Right cardiac atrium (tissue), 5 donors: ENCODE data around the gene PHACTR1. TPM values are rescaled to one million over a fixed set of nuclear protein-coding genes. Genes with fewer than 3 reads are reported as not detected.

Experiments used
- ATAC-seq, 2 donors: fragments of 200-7000 bp; cut with Tn5 transposase; one replicate each; pipeline versions ENCODE4 v1.8.0 to v1.9.1; 2020; ENCODE audit warnings: moderate library complexity in 2 of 2, mild to moderate bottlenecking in 1 of 2
- DNase-seq, 3 donors: peaks; one replicate each; pipeline ENCODE4 v3.0.0-alpha.2; 2020
- H3K27ac ChIP-seq: one replicate; pipeline ENCODE4 v1.5.1; 2013; ENCODE audit warnings: mild to moderate bottlenecking, low read length, control low read depth, moderate library complexity
- H3K27me3 ChIP-seq: one replicate; pipeline ENCODE4 v1.6.1; 2013; ENCODE audit not compliant: control insufficient read depth, insufficient read depth
- H3K4me1 ChIP-seq: one replicate; pipeline ENCODE4 v1.6.1; 2013; ENCODE audit warnings: low read length; ENCODE audit not compliant: control insufficient read depth, insufficient read depth
- H3K4me3 ChIP-seq: one replicate; pipeline ENCODE4 v1.5.1; 2013; ENCODE audit warnings: low read length, control low read depth
- H3K9me3 ChIP-seq: one replicate; pipeline ENCODE4 v1.6.1; 2013; ENCODE audit warnings: low read length; ENCODE audit not compliant: control insufficient read depth
- WGBS: extraction: QIAGEN DNeasy Blood & Tissue Kit; methylation state at CpG from one replicate; pipeline ENCODE4 v1.1.7; 2013; 5-methylcytosine and 5-hydroxymethylcytosine counted together
- intact Hi-C, 4 donors: fragments of 100-400 bp; cut with DNase I; formaldehyde crosslinking; loops; one replicate each; pipeline versions ENCODE4 v1.11.0 to v1.14.0; 2022 to 2023
- polyA plus RNA-seq: library from polyadenylated mRNA; stranded (reverse); fragments of 200-250 nt; gene quantifications from one replicate; pipeline ENCODE4 v1.2.3, GENCODE V29; 2013
- total RNA-seq, 4 donors: library from RNA; stranded (reverse); fragmentation: NEBNext Ultra II Directional; extraction: Animal tissue kit (Norgen Biotek cat#: 25700); gene quantifications; one replicate each; pipeline ENCODE4 v1.2.1, GENCODE V29; 2021
- donor health status: healthy with polysubstance abuse.
- donor health status: DM: no; HTN: yes; CAD: no.
- donor health status: DM: no; HTN: no; CAD: no.
- donor health status: DM: no; HTN: yes; CAD: no; lungs with severe emphysema.
- donor health status: DM: yes; HTN: yes; CAD: no.

The PHACTR1 gene
- total and polyA plus RNA-seq, 5 donors = 7.3 to 29.4 (median 25.1) TPM

- ATAC-seq = no peak
- intact Hi-C loops = no loop called here
- Histone ChIP-seq H3K4me1 (no peaks in the 10 kb centered on the region), H3K9me3 (no peaks in the 10 kb centered on the region), H3K4me3 (no peak overlapping the region), H3K27me3 (no peaks in the 10 kb centered on the region), H3K27ac (no peak overlapping the region)
- no peak for DNase-seq
- WGBS = 82% methylated on average over 6 of the region's 6 CpGs
Observed at GRCh38 chr6:13201336-13201735, 484.8 kb downstream of the PHACTR1 start.

GRCh38 chr6:13203145-13203544, 486.6 kb downstream of the PHACTR1 start:
- ATAC-seq = no peak
- Histone ChIP-seq H3K4me3 (no peak overlapping the region), H3K27me3 (no peaks in the 10 kb centered on the region), H3K27ac (no peak overlapping the region), H3K4me1 (no peaks in the 10 kb centered on the region), H3K9me3 (no peaks in the 10 kb centered on the region)
- 60% methylated on average over 4 of the region's 4 CpGs for WGBS
- intact Hi-C loops = no loop called here
- DNase-seq = no peak

- WGBS = 95% methylated on average over 6 of the region's 6 CpGs
- Histone ChIP-seq H3K27me3 (no peaks in the 10 kb centered on the region), H3K9me3 (no peaks in the 10 kb centered on the region), H3K27ac (no peak overlapping the region), H3K4me1 (no peaks in the 10 kb centered on the region), H3K4me3 (no peak overlapping the region)
- ATAC-seq (no peak), DNase-seq (no peak)
- intact Hi-C loops = no loop called here
Observed at GRCh38 chr6:13205106-13205505, 488.5 kb downstream of the PHACTR1 start.

GRCh38 chr6:13212096-13212495, 495.5 kb downstream of the PHACTR1 start:
- WGBS = 83% methylated on average over 1 of the region's 1 CpG
- H3K27me3 ChIP-seq = no peaks in the 10 kb centered on the region
- peaks cover 1% of the 10 kb centered on the region for H3K4me1 ChIP-seq
- DNase-seq (no peak), ATAC-seq (no peak)
- no peak overlapping the region for H3K4me3 ChIP-seq
- no peak overlapping the region for H3K27ac ChIP-seq
- intact Hi-C loops = no loop called here
- H3K9me3 ChIP-seq = no peaks in the 10 kb centered on the region

DNA sequence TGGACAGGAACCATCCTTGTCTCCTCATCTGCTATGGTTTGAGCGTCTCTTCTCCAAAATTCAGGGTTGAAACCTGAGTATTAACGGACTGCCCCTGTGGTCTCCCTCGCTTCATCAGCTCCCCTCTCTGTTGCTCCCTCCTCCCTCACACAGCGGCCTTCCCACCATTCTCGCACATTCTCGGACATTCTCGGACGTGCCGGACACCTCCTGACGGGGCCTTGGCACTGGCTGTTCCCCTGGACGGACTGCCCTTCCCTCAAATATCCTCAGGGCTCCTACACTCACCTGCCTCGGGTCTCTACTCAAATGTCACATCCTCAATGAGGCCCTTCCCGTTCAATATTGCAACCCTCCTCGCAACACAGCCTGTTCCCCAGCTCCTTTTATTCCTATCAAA, 496.0 kb downstream of the PHACTR1 start:
- Histone ChIP-seq H3K9me3 (no peaks in the 10 kb centered on the region), H3K4me1 (peaks cover 3% of the 10 kb centered on the region), H3K4me3 (no peak overlapping the region), H3K27me3 (no peaks in the 10 kb centered on the region), H3K27ac (no peak overlapping the region)
- WGBS = 95% methylated on average over 14 of the region's 14 CpGs
- DNase-seq (no peak), ATAC-seq (no peak)
- intact Hi-C loops = no loop called here

DNA sequence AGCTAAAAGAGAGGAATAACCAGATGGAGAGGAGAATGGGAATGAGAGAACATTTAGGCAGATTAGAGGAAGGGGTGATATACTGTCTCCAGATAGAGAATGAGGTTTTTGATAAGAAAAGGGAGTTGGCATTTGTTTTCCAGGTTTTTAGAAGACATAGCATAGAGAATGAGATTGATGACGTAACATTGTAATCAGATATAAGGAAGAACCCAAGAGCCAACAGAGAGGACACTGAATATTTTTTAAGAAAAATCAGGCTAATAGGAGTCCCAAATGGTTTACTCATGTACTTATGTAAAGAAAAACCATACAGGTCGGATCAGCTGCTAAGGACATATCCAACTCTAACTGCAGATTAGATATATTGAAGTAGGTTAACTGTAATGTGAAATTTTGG, 498.8 kb downstream of the PHACTR1 start:
- Histone ChIP-seq H3K27me3 (no peaks in the 10 kb centered on the region), H3K4me1 (peaks cover 3% of the 10 kb centered on the region), H3K9me3 (no peaks in the 10 kb centered on the region), H3K27ac (no peak overlapping the region), H3K4me3 (no peak overlapping the region)
- intact Hi-C loops = no loop called here
- DNase-seq (no peak), ATAC-seq (no peak)
- 95% methylated on average over 2 of the region's 2 CpGs for WGBS

DNA sequence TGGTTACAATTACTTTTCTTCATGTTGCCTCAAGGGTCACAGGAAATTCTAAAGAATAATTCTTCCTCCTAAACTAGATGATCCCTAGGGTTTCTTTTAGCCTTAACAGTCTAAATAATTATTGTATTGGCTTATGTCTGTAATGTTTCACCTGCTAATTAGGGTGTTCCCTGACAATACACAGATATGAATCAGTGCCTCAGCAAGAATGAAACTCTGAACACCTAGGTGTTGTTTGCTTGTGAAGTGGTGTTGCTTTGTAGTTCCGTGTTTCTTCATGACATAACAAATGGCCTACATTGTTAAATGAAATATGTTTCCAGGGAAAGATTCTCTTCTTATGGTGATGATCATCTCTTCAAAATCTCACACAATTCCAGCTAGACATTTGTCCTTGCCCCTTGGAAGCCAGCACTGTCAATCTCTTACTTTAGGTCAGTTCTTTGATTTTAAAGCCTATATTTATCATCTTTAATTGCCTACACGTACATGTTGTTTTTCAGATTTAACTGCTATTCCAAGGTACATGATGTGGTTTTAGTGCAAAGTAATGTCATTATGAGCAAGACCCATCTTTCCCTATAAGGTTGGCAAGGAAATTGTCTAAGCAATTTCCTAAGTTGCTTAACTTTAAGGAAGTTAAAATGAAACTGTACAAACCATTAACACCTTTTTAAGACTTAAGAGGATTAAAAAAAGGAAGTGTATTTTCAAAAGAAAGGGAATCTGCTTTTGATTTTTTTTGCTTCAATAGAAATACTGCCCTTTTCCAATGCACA, 499.9 kb downstream of the PHACTR1 start:
- DNase-seq (no peak), ATAC-seq (no peak)
- 67% methylated on average over 2 of the region's 2 CpGs for WGBS
- no peaks in the 10 kb centered on the region for H3K27me3 ChIP-seq
- H3K27ac ChIP-seq = no peak overlapping the region
- peaks cover 3% of the 10 kb centered on the region for H3K4me1 ChIP-seq
- no peaks in the 10 kb centered on the region for H3K9me3 ChIP-seq
- intact Hi-C loops = no loop called here
- H3K4me3 ChIP-seq = no peak overlapping the region

GRCh38 chr6:13217206-13217905, 500.8 kb downstream of the PHACTR1 start:
- ATAC-seq (no peak), DNase-seq (no peak)
- intact Hi-C loops = no loop called here
- Histone ChIP-seq H3K9me3 (no peaks in the 10 kb centered on the region), H3K4me1 (peaks cover 3% of the 10 kb centered on the region), H3K27ac (no peak overlapping the region), H3K4me3 (no peak overlapping the region), H3K27me3 (no peaks in the 10 kb centered on the region)
- 45% methylated on average over 4 of the region's 4 CpGs for WGBS

GRCh38 chr6:13220266-13220665, 503.7 kb downstream of the PHACTR1 start:
- DNase-seq (no peak), ATAC-seq (no peak)
- Histone ChIP-seq H3K27me3 (no peaks in the 10 kb centered on the region), H3K27ac (no peak overlapping the region), H3K9me3 (no peaks in the 10 kb centered on the region), H3K4me3 (no peak overlapping the region), H3K4me1 (peaks cover 5% of the 10 kb centered on the region)
- WGBS = 95% methylated on average over 3 of the region's 3 CpGs
- intact Hi-C loops = no loop called here

GRCh38 chr6:13222048-13222447, 505.5 kb downstream of the PHACTR1 start:
- DNase-seq = no peak
- H3K27ac ChIP-seq = no peak overlapping the region
- peaks cover 4% of the 10 kb centered on the region for H3K4me1 ChIP-seq
- no peaks in the 10 kb centered on the region for H3K9me3 ChIP-seq
- H3K4me3 ChIP-seq = no peak overlapping the region
- intact Hi-C loops = no loop called here
- no peak for ATAC-seq
- H3K27me3 ChIP-seq = no peaks in the 10 kb centered on the region
- 80% methylated on average over 4 of the region's 4 CpGs for WGBS

GRCh38 chr6:13226071-13226470, 509.5 kb downstream of the PHACTR1 start:
- no peak for ATAC-seq
- Histone ChIP-seq H3K27me3 (no peaks in the 10 kb centered on the region), H3K4me3 (no peak overlapping the region), H3K27ac (no peak overlapping the region), H3K9me3 (no peaks in the 10 kb centered on the region), H3K4me1 (peaks cover 2% of the 10 kb centered on the region)
- 69% methylated on average over 2 of the region's 2 CpGs for WGBS
- DNase-seq = no peak
- intact Hi-C loops = no loop called here
